Tibial artery (tissue), 4 donors: ENCODE measurements around the gene LGALS3.

Experiments
- DNase-seq, 2 donors: peaks; one replicate each; pipeline ENCODE4 v3.0.0-alpha.2; 2019
- H3K27ac ChIP-seq, 2 donors: fragments of 200-600 bp; sonication (generic) in 1 of 2; 1 replicate in 1 of 2; 2 replicates in 1 of 2; pipeline ENCODE4 v1.5.1; 2018 to 2019; ENCODE audit warnings: mild to moderate bottlenecking in 1 of 2
- H3K27me3 ChIP-seq, 2 donors: fragments of 200-600 bp; sonication (generic) in 1 of 2; one replicate each; pipeline versions ENCODE4 v1.5.1 to v1.6.0; 2016 to 2019
- H3K36me3 ChIP-seq, 3 donors: fragments of 200-600 bp; sonication (generic) in 2 of 3; one replicate each; pipeline ENCODE4 v1.5.1; 2016 to 2019; ENCODE audit warnings: mild to moderate bottlenecking in 2 of 3
- H3K4me1 ChIP-seq, 4 donors: fragments of 200-600 bp; sonication (generic) in 2 of 4; 1 replicate in 3 of 4; 2 replicates in 1 of 4; pipeline ENCODE4 v1.5.1; 2016 to 2019
- H3K4me3 ChIP-seq, 2 donors: fragments of 200-600 bp; sonication (generic) in 1 of 2; 1 replicate in 1 of 2; 2 replicates in 1 of 2; pipeline ENCODE4 v1.5.1; 2018 to 2019; ENCODE audit warnings: mild to moderate bottlenecking in 2 of 2
- H3K9me3 ChIP-seq, 3 donors: fragments of 200-600 bp; sonication (generic) in 1 of 3; one replicate each; pipeline ENCODE4 v1.5.1; 2016 to 2019
- CTCF ChIP-seq, 2 experiments: fragments of 200-600 bp in 1 of 2; fragments of 450-650 bp in 1 of 2; IDR thresholded peaks; one replicate each; pipeline ENCODE4 v1.5.1; 2017 to 2019; ENCODE audit warnings: antibody characterized with exemption in 2 of 2, mild to moderate bottlenecking in 1 of 2, moderate library complexity in 1 of 2
- intact Hi-C: fragments of 100-400 bp; cut with DNase I; formaldehyde crosslinking; loops from one replicate; pipeline ENCODE4 v1.15.0; 2023; ENCODE audit warnings: low total_unique reads

Gene LGALS3

GRCh38 chr14:55142466-55142865 is 13.4 kb downstream of the LGALS3 start:
- TF ChIP-seq CTCF (IDR thresholded peaks at IDR 0.05) = no peak
- no peak overlapping the region for H3K27ac ChIP-seq
- H3K27me3 ChIP-seq = no peaks in the 10 kb centered on the region
- H3K36me3 ChIP-seq = peaks cover 80 to 93% (median 85%) of the 10 kb centered on the region in 3 donors
- no peak for DNase-seq
- H3K4me1 ChIP-seq = peaks cover 0 to 10% (median 8%) of the 10 kb centered on the region in 4 donors
- no peak overlapping the region for H3K4me3 ChIP-seq
- H3K9me3 ChIP-seq = no peaks in the 10 kb centered on the region
- intact Hi-C loops = no loop called here

- Histone ChIP-seq H3K9me3 (no peaks in the 10 kb centered on the region), H3K27ac (no peak overlapping the region), H3K36me3 (peaks cover 50 to 56% (median 50%) of the 10 kb centered on the region in 3 donors), H3K27me3 (no peaks in the 10 kb centered on the region), H3K4me3 (no peak overlapping the region), H3K4me1 (no peaks in the 10 kb centered on the region)
- intact Hi-C loops = no loop called here
- no peak for TF ChIP-seq CTCF (IDR thresholded peaks at IDR 0.05)
- no peak for DNase-seq
These were observed 17.4 kb downstream of the LGALS3 start for GRCh38 chr14:55146425-55146824.

- no peak overlapping the region for H3K4me3 ChIP-seq
- H3K27me3 ChIP-seq = no peaks in the 10 kb centered on the region
- intact Hi-C loops = no loop called here
- H3K36me3 ChIP-seq = peaks cover 0 to 5% (median 3%) of the 10 kb centered on the region in 3 donors
- H3K9me3 ChIP-seq = no peaks in the 10 kb centered on the region
- no peaks in the 10 kb centered on the region for H3K4me1 ChIP-seq
- no peak for TF ChIP-seq CTCF (IDR thresholded peaks at IDR 0.05)
- DNase-seq = no peak
- no peak overlapping the region for H3K27ac ChIP-seq
These were observed 22.5 kb downstream of the LGALS3 start for GRCh38 chr14:55151601-55152000.

- no peak for DNase-seq
- Histone ChIP-seq H3K27ac (no peak overlapping the region), H3K4me1 (no peaks in the 10 kb centered on the region), H3K4me3 (no peak overlapping the region), H3K27me3 (no peaks in the 10 kb centered on the region), H3K36me3 (no peaks in the 10 kb centered on the region), H3K9me3 (no peaks in the 10 kb centered on the region)
- TF ChIP-seq CTCF (IDR thresholded peaks at IDR 0.05) = no peak
- intact Hi-C loops = no loop called here
These were observed 23.2 kb downstream of the LGALS3 start for GRCh38 chr14:55152052-55152753.

- H3K27ac ChIP-seq = no peak overlapping the region
- DNase-seq = no peak
- H3K27me3 ChIP-seq = no peaks in the 10 kb centered on the region
- H3K4me3 ChIP-seq = no peak overlapping the region
- H3K36me3 ChIP-seq = no peaks in the 10 kb centered on the region
- no peak for TF ChIP-seq CTCF (IDR thresholded peaks at IDR 0.05)
- H3K4me1 ChIP-seq = no peaks in the 10 kb centered on the region
- no peaks in the 10 kb centered on the region for H3K9me3 ChIP-seq
- intact Hi-C loops = no loop called here
These were observed 24.9 kb downstream of the LGALS3 start for GRCh38 chr14:55153951-55154350.
